A549 (cell line): ENCODE measurements around the gene NUDT16L1.
"Not testable (repeated sequence)": the region's sequence is repeated elsewhere in the genome, so short reads cannot be mapped to it uniquely, and the experiment has no call there.

Source experiments
- BHLHE40 ChIP-seq: IDR thresholded peaks from 2 replicates; pipeline ENCODE4 v1.6.1; 2012; ENCODE audit warnings: low read depth, low read length, inconsistent platforms
- CTCF ChIP-seq: fragments of >200 bp; sonication (Bioruptor Twin); formaldehyde crosslinking; IDR thresholded peaks from 3 replicates; pipeline ENCODE4 v1.5.1; 2016
- E2F6 ChIP-seq: IDR thresholded peaks from 2 replicates; pipeline ENCODE4 v1.6.1; 2012; ENCODE audit warnings: low read depth, borderline replicate concordance
- EHMT2 ChIP-seq: fragments of 200-600 bp; sonication (generic); IDR thresholded peaks from 2 replicates; pipeline ENCODE4 v1.6.1; 2016; ENCODE audit warnings: antibody characterized with exemption, low read depth, mild to moderate bottlenecking, moderate library complexity
- HMGXB4 ChIP-seq: fragments of 250-450 bp; sonication (Bioruptor Pico); IDR thresholded peaks from 2 replicates; pipeline ENCODE4 v1.5.0; 2021; ENCODE audit warnings: mild to moderate bottlenecking, moderate library complexity, borderline replicate concordance
- KDM5A ChIP-seq: fragments of 200-600 bp; sonication (generic); IDR thresholded peaks from 2 replicates; pipeline ENCODE4 v1.6.1; 2016; ENCODE audit warnings: antibody characterized with exemption, mild to moderate bottlenecking
- MAFK ChIP-seq: fragments of 450-650 bp; IDR thresholded peaks from 2 replicates; pipeline ENCODE4 v1.6.1; 2014; ENCODE audit not compliant: partially characterized antibody
- POLR2A ChIP-seq: IDR thresholded peaks from 2 replicates; pipeline ENCODE4 v1.6.1; 2012; ENCODE audit warnings: mild to moderate bottlenecking, low read length
- RCOR1 ChIP-seq: fragments of 150-350 bp; IDR thresholded peaks from 2 replicates; pipeline ENCODE4 v1.6.1; 2014; ENCODE audit warnings: antibody characterized with exemption, low read length, low read depth
- SMC3 ChIP-seq: fragments of >200 bp; sonication (Bioruptor Twin); formaldehyde crosslinking; IDR thresholded peaks from 3 replicates; pipeline ENCODE4 v1.6.1; 2018; ENCODE audit warnings: inconsistent platforms
- USF2 ChIP-seq: fragments of 450-650 bp; IDR thresholded peaks from 2 replicates; pipeline ENCODE4 v1.6.1; 2014; ENCODE audit warnings: antibody characterized with exemption

- TF ChIP-seq KDM5A, CTCF, E2F6, BHLHE40, USF2, RCOR1, HMGXB4, POLR2A, EHMT2, SMC3, MAFK: not testable (repeated sequence)
Measured at GRCh38 chr16:4738370-4738769, 45.0 kb downstream of the NUDT16L1 start.
